T-cell (primary cell): ENCODE data around the gene TMX1. TPM values are rescaled to one million over a fixed set of nuclear protein-coding genes. Genes with fewer than 3 reads are reported as not detected.

ENCODE experiments used
- ATAC-seq, 4 experiments: fragments of 200-7000 bp in 3 of 4; fragments of 150-1000 bp in 1 of 4; cut with Tn5 transposase; replicated peaks in 1 of 4; 1 replicate in 3 of 4; 2 replicates in 1 of 4; pipeline ENCODE4 v1.10.0; 2021; ENCODE audit warnings: moderate library complexity in 3 of 4, mild to moderate bottlenecking in 2 of 4, moderate number of reproducible peaks in 1 of 4
- CTCF ChIA-PET, 2 donors: fragments of 300-600 bp; sonication (Branson Sonifier 250); formaldehyde crosslinking; loops; one replicate each; lab custom pipeline; 2022; ENCODE audit warnings: antibody characterized with exemption in 2 of 2; lab: Charles Lee
- POLR2A ChIA-PET, 2 donors: fragments of 300-600 bp; sonication (Branson Sonifier 250); formaldehyde crosslinking; loops; one replicate each; lab custom pipeline; 2022; ENCODE audit warnings: antibody characterized with exemption in 2 of 2; lab: Charles Lee
- DNase-seq, 35 experiments: peaks; one replicate each; pipeline versions ENCODE4 v3.0.0 to v3.0.0-alpha.2; 2013 to 2023
- H3K27ac ChIP-seq: one replicate; pipeline ENCODE4 v1.5.1; 2013; ENCODE audit warnings: low read length
- H3K27me3 ChIP-seq, 2 experiments: replicated peaks in 1 of 2; 1 replicate in 1 of 2; 2 replicates in 1 of 2; pipeline versions ENCODE4 v1.6.1 to v1.7.0; 2013; ENCODE audit warnings: low read length in 1 of 2, mixed read lengths in 1 of 2; ENCODE audit not compliant: control insufficient read depth in 2 of 2, insufficient read depth in 2 of 2; ENCODE audit errors: extremely low read depth in 1 of 2
- H3K36me3 ChIP-seq, 2 donors: 1 replicate in 1 of 2; 2 replicates in 1 of 2; pipeline versions ENCODE4 v1.6.1 to v1.7.0; 2013; ENCODE audit warnings: low read length in 1 of 2; ENCODE audit not compliant: control insufficient read depth in 2 of 2, insufficient read depth in 1 of 2; ENCODE audit errors: extremely low read depth in 1 of 2
- H3K4me1 ChIP-seq, 2 experiments: 1 replicate in 1 of 2; 2 replicates in 1 of 2; pipeline versions ENCODE4 v1.6.1 to v1.7.0; 2013; ENCODE audit warnings: low read length in 2 of 2, mixed read lengths in 1 of 2; ENCODE audit not compliant: insufficient read depth in 2 of 2, control insufficient read depth in 1 of 2; ENCODE audit errors: extremely low read depth in 1 of 2
- H3K4me3 ChIP-seq, 2 donors: 1 replicate in 1 of 2; 2 replicates in 1 of 2; pipeline versions ENCODE4 v1.5.1 to v1.7.0; 2013; ENCODE audit warnings: mild to moderate bottlenecking in 2 of 2, low read length in 1 of 2, moderate library complexity in 1 of 2; ENCODE audit not compliant: control insufficient read depth in 1 of 2; ENCODE audit errors: extremely low read depth in 1 of 2
- H3K9me3 ChIP-seq: 2 replicates; pipeline ENCODE4 v1.7.0; 2013
- H3K27ac Mint-ChIP-seq, 2 donors: one replicate each; pipeline ENCODE4 v1.8.0; 2020 to 2021; ENCODE audit warnings: mild to moderate bottlenecking in 2 of 2, mixed read lengths in 2 of 2
- H3K27me3 Mint-ChIP-seq, 2 donors: one replicate each; pipeline ENCODE4 v1.8.0; 2021 to 2022; ENCODE audit warnings: mixed read lengths in 2 of 2
- H3K36me3 Mint-ChIP-seq: one replicate; pipeline ENCODE4 v1.8.0; 2021; ENCODE audit warnings: mixed read lengths
- H3K4me1 Mint-ChIP-seq, 3 donors: one replicate each; pipeline ENCODE4 v1.8.0; 2020 to 2022; ENCODE audit warnings: mixed read lengths in 3 of 3, mild to moderate bottlenecking in 1 of 3
- H3K4me3 Mint-ChIP-seq, 3 donors: one replicate each; pipeline ENCODE4 v1.8.0; 2020 to 2022; ENCODE audit warnings: mild to moderate bottlenecking in 3 of 3, mixed read lengths in 3 of 3, moderate library complexity in 3 of 3
- H3K9me3 Mint-ChIP-seq, 3 donors: one replicate each; pipeline ENCODE4 v1.8.0; 2020 to 2022; ENCODE audit warnings: mixed read lengths in 3 of 3
- WGBS: methylation state at CpG from one replicate; pipeline ENCODE4 v1.1.5; 2013; ENCODE audit warnings: missing lambda C conversion rate; ENCODE audit not compliant: insufficient coverage; 5-methylcytosine and 5-hydroxymethylcytosine counted together
- total RNA-seq, 35 experiments: library from RNA in 6 of 35; stranded (reverse) in 6 of 35; fragments of 120-200 nt in 1 of 35; gene quantifications; one replicate each; pipeline versions ENCODE4 v1.2.1 to v1.2.4 and lab custom pipeline; 2013 to 2026

TMX1 gene
- total RNA-seq (10 to 100 TPM; 15.5 to 24.2 (median 22.1) TPM), total RNA-seq (lab: John Stamatoyannopoulos, UW) (29.0 to 207 (median 56.4) reads per million in 29 experiments)
- total RNA-seq (2013): 33.1 TPM

GRCh38 chr14:51239813-51240803, at the start of gene TMX1:
TMX1 (plus strand) TSS chr14:51240247; CDS start chr14:51240293, 46 bp downstream.
- Histone ChIP-seq H3K9me3 (no peaks in the 10 kb centered on the region), H3K4me1 (peaks cover 11 to 20% of the 10 kb centered on the region in 2 experiments), H3K27me3 (no peaks in the 10 kb centered on the region), H3K27ac (peak within 1 kb of the TSS; percentile 77), H3K4me3 (peak within 1 kb of the TSS; percentile 87 to 93), H3K36me3 (no peaks in the 10 kb centered on the region)
- H3K9me3 Mint-ChIP-seq: no peaks in the 10 kb centered on the region
- H3K27ac Mint-ChIP-seq: no peak within 1 kb of the TSS
- 0% methylated on average over 48 of the region's 65 CpGs for WGBS
- peak; percentile 94 to 95 (median 94) for ATAC-seq
- no peak within 1 kb of the TSS for H3K4me3 Mint-ChIP-seq
- H3K27me3 Mint-ChIP-seq: no peaks in the 10 kb centered on the region
- POLR2A ChIA-PET: interaction anchor here (0.5 to 0.9 kb wide), 3 partner anchors 606 to 1875 kb away, joined by 3 to 7 read pairs (median 4); no protein-coding TSS in a partner anchor
- CTCF ChIA-PET: interaction anchor here in 1 of 2 donors (0.6 kb wide), 1 partner anchor 1586 kb away, joined by 4 read pairs; no protein-coding TSS in a partner anchor
- DNase-seq: peak; percentile 70 to 91 (median 77)
- H3K4me1 Mint-ChIP-seq: peaks cover 15 to 19% (median 19%) of the 10 kb centered on the region in 3 donors
- peaks cover under 1% of the 10 kb centered on the region for H3K36me3 Mint-ChIP-seq

DNA sequence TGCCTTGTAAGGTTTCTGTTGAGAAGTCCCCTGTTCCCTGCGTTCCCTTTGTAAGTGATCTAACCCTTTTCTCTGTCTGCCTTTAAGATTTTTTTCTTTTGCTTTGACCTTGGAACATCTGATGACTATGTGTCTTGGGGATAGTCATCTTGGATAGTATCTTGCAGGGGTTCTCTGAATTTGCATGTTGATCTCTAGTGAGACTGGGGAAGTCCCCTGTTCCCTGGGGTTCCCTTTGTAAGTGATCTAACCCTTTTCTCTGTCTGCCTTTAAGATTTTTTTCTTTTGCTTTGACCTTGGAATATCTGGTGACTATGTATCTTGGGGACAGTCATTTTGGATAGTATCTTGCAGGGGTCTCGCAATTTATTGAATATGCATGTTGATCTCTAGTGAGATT, 38.2 kb upstream of the TMX1 start:
- ChIA-PET CTCF (no interaction called here), POLR2A (no interaction called here)
- DNase-seq (no peak), ATAC-seq (no peak)
- no peak overlapping the region for H3K4me3 Mint-ChIP-seq
- H3K4me1 ChIP-seq: no peaks in the 10 kb centered on the region
- no peaks in the 10 kb centered on the region for H3K4me1 Mint-ChIP-seq
- no CpG with 5 or more reads among the region's 2 CpGs for WGBS
- H3K4me3 ChIP-seq: no peak overlapping the region
- H3K36me3 Mint-ChIP-seq: no peaks in the 10 kb centered on the region
- H3K27ac Mint-ChIP-seq: no peak overlapping the region
- peaks cover 3 to 10% (median 8%) of the 10 kb centered on the region in 3 donors for H3K9me3 Mint-ChIP-seq
- H3K27me3 ChIP-seq: peaks cover 0 to 11% of the 10 kb centered on the region in 2 experiments
- peaks cover 16 to 17% of the 10 kb centered on the region in 2 donors for H3K27me3 Mint-ChIP-seq
- H3K27ac ChIP-seq: no peak overlapping the region
- no peaks in the 10 kb centered on the region for H3K9me3 ChIP-seq
- H3K36me3 ChIP-seq: no peaks in the 10 kb centered on the region

DNA sequence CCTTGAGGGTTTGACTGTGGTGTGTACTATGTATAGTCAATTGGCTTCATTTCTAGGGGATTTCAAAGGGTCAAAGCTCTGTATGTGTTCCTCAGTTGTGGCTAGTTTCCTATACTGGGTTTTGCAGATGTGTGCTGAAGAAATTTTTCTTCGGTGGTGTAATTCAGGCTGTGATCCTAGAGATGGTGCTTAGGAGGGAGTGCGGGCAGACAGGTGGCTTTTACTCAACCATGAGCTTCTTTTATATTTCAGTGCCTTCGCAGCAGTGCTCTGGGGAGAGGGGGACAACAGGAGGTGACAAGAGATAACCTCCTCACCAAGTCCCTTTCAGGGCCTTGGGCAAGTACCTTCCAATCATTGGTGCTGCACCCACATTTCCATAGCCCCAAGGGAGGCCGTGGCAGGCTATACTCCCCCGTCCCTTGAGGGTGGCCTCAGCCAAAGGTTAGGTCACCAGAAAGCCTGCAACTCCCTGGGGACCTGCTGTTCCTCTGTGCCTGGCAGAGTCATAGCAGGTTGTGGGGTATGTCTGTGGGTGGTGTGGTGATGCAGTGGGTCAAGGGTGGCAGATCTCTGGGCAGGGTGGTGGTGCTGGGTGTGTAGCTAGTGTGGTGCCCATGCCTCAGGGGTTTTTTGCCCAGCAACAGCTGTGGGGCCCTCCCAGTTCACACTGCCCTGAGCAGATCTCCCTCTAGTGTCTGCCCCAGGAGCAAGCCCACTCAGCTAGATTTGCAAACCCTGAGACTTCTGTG, 37.0 kb upstream of the TMX1 start:
- DNase-seq (no peak), ATAC-seq (no peak)
- Mint-ChIP-seq H3K4me1 (no peaks in the 10 kb centered on the region), H3K4me3 (no peak overlapping the region), H3K9me3 (peaks cover 3 to 10% (median 8%) of the 10 kb centered on the region in 3 donors), H3K27me3 (peaks cover 21 to 24% of the 10 kb centered on the region in 2 donors), H3K27ac (no peak overlapping the region), H3K36me3 (no peaks in the 10 kb centered on the region)
- ChIA-PET POLR2A (no interaction called here), CTCF (no interaction called here)
- Histone ChIP-seq H3K4me3 (no peak overlapping the region), H3K27me3 (peaks cover 0 to 11% of the 10 kb centered on the region in 2 experiments), H3K36me3 (no peaks in the 10 kb centered on the region), H3K4me1 (no peaks in the 10 kb centered on the region), H3K27ac (no peak overlapping the region), H3K9me3 (no peaks in the 10 kb centered on the region)
- WGBS: 47% methylated on average over 2 of the region's 5 CpGs

GRCh38 chr14:51203881-51204280, 36.2 kb upstream of the TMX1 start:
- POLR2A ChIA-PET: no interaction called here
- H3K4me3 ChIP-seq: no peak overlapping the region
- CTCF ChIA-PET: no interaction called here
- no peaks in the 10 kb centered on the region for H3K4me1 ChIP-seq
- H3K36me3 ChIP-seq: no peaks in the 10 kb centered on the region
- 91% methylated on average over 1 of the region's 3 CpGs for WGBS
- ATAC-seq (no peak), DNase-seq (no peak)
- no peak overlapping the region for H3K27ac ChIP-seq
- H3K4me1 Mint-ChIP-seq: no peaks in the 10 kb centered on the region
- H3K9me3 Mint-ChIP-seq: peaks cover 3 to 10% (median 8%) of the 10 kb centered on the region in 3 donors
- H3K9me3 ChIP-seq: no peaks in the 10 kb centered on the region
- peaks cover 0 to 11% of the 10 kb centered on the region in 2 experiments for H3K27me3 ChIP-seq
- H3K27me3 Mint-ChIP-seq: peaks cover 22 to 32% of the 10 kb centered on the region in 2 donors
- H3K4me3 Mint-ChIP-seq: no peak overlapping the region
- no peak overlapping the region for H3K27ac Mint-ChIP-seq
- no peaks in the 10 kb centered on the region for H3K36me3 Mint-ChIP-seq

- no peaks in the 10 kb centered on the region for H3K4me1 ChIP-seq
- Mint-ChIP-seq H3K4me3 (no peak overlapping the region), H3K36me3 (no peaks in the 10 kb centered on the region), H3K27ac (no peak overlapping the region), H3K27me3 (peaks cover 26 to 37% of the 10 kb centered on the region in 2 donors), H3K9me3 (peaks cover 3 to 10% (median 8%) of the 10 kb centered on the region in 3 donors), H3K4me1 (no peaks in the 10 kb centered on the region)
- no peak overlapping the region for H3K4me3 ChIP-seq
- ATAC-seq: no peak
- H3K9me3 ChIP-seq: no peaks in the 10 kb centered on the region
- ChIA-PET POLR2A (no interaction called here), CTCF (no interaction called here)
- H3K27ac ChIP-seq: no peak overlapping the region
- no peak for DNase-seq
- peaks cover 0 to 11% of the 10 kb centered on the region in 2 experiments for H3K27me3 ChIP-seq
- 64% methylated on average over 2 of the region's 6 CpGs for WGBS
- no peaks in the 10 kb centered on the region for H3K36me3 ChIP-seq
Observed at GRCh38 chr14:51205486-51205885, 34.6 kb upstream of the TMX1 start.

DNA sequence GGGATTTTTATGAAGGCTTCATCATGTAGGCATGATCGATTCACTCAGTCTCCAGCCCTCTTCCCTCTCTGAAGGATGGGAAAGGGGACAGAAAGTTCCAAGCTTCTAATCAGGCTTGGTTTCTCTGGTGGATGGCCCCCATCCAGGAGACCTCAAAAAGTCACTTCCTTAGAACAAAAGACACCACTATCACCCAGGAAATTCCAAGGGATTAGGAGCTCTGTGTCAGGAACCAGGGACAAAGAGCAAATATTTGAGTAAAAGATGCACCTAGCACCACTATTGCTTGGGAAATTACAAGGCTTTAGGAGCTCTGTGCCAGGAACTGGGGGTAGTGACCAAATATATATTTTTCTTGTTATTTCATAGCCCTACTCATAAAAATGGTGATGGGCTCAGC, 33.6 kb upstream of the TMX1 start:
- H3K9me3 ChIP-seq: no peaks in the 10 kb centered on the region
- H3K36me3 Mint-ChIP-seq: no peaks in the 10 kb centered on the region
- H3K9me3 Mint-ChIP-seq: peaks cover 0 to 2% (median under 1%) of the 10 kb centered on the region in 3 donors
- ChIA-PET CTCF (no interaction called here), POLR2A (no interaction called here)
- ATAC-seq: no peak
- no peak overlapping the region for H3K27ac Mint-ChIP-seq
- no peaks in the 10 kb centered on the region for H3K36me3 ChIP-seq
- no peaks in the 10 kb centered on the region for H3K4me1 Mint-ChIP-seq
- H3K4me3 ChIP-seq: no peak overlapping the region
- peaks cover 26 to 35% of the 10 kb centered on the region in 2 donors for H3K27me3 Mint-ChIP-seq
- no peak overlapping the region for H3K4me3 Mint-ChIP-seq
- H3K4me1 ChIP-seq: no peaks in the 10 kb centered on the region
- no CpG with 5 or more reads among the region's 1 CpG for WGBS
- H3K27me3 ChIP-seq: peaks cover 0 to 11% of the 10 kb centered on the region in 2 experiments
- DNase-seq: no peak
- no peak overlapping the region for H3K27ac ChIP-seq
